ENCODE results near the gene DALRD3.

DALRD3 gene

GRCh38 chr3:49034650-49035049, 16.3 kb upstream of the DALRD3 start:
- no peak for TF ChIP-seq CTCF (IDR thresholded peaks at IDR 0.05; ENCODE audit: insufficient read depth, low read depth, low read length, missing control alignments)
- no peak overlapping the region for H3K4me3 ChIP-seq (ENCODE audit: low read depth, low read length)
- no peak for DNase-seq (ENCODE audit: low read depth)

- no peak for DNase-seq (ENCODE audit: low read depth)
- TF ChIP-seq CTCF (IDR thresholded peaks at IDR 0.05; ENCODE audit: insufficient read depth, low read depth, low read length, missing control alignments) = no peak
- H3K4me3 ChIP-seq (ENCODE audit: low read depth, low read length) = no peak overlapping the region
These were observed 14.4 kb upstream of the DALRD3 start for GRCh38 chr3:49032646-49033304.

- no peak for DNase-seq (ENCODE audit: low read depth)
- no peak overlapping the region for H3K4me3 ChIP-seq (ENCODE audit: low read depth, low read length)
- no peak for TF ChIP-seq CTCF (IDR thresholded peaks at IDR 0.05; ENCODE audit: insufficient read depth, low read depth, low read length, missing control alignments)
These were observed 11.9 kb upstream of the DALRD3 start for GRCh38 chr3:49030321-49030720.

- DNase-seq (ENCODE audit: low read depth) = no peak
These were observed 11.1 kb upstream of the DALRD3 start for GRCh38 chr3:49029563-49029884.

GRCh38 chr3:49028673-49029562, 10.5 kb upstream of the DALRD3 start, which contains the start of gene IMPDH2:
Gene IMPDH2, minus strand, starts transcription at chr3:49029398. Its CDS starts 48 bp downstream, at chr3:49029350.
- TF ChIP-seq CTCF (IDR thresholded peaks at IDR 0.05; ENCODE audit: insufficient read depth, low read depth, low read length, missing control alignments) = no peak
- H3K4me3 ChIP-seq (ENCODE audit: low read depth, low read length) = peak within 1 kb of the TSS; percentile 89
- peak; percentile 97 for DNase-seq (ENCODE audit: low read depth)

More at GRCh38 chr3:49029563-49029884, 11.1 kb upstream of the DALRD3 start:
- TF ChIP-seq CTCF (IDR thresholded peaks at IDR 0.05; ENCODE audit: insufficient read depth, low read depth, low read length, missing control alignments) = no peak
- no peak overlapping the region for H3K4me3 ChIP-seq (ENCODE audit: low read depth, low read length)

GRCh38 chr3:49028298-49028672, 9.9 kb upstream of the DALRD3 start:
- H3K4me3 ChIP-seq (ENCODE audit: low read depth, low read length) = peak overlapping the region; percentile 89
- TF ChIP-seq CTCF (IDR thresholded peaks at IDR 0.05; ENCODE audit: insufficient read depth, low read depth, low read length, missing control alignments) = no peak
- DNase-seq (ENCODE audit: low read depth) = no peak
